SU-DHL-6 (cell line): ENCODE data around the gene MYO5C.

ENCODE experiments used
- EZH2phosphoT487 ChIP-seq: fragments of 200-600 bp; sonication (generic), shearing (Covaris generic); conservative IDR thresholded peaks from 2 replicates; pipeline ENCODE4 v1.6.1; 2018; ENCODE audit warnings: mild to moderate bottlenecking, antibody characterized with exemption, low read length, moderate library complexity, mixed read lengths
- TF ChIP-seq, protein P1 (sequence below): fragments of 200-600 bp; sonication (generic); IDR thresholded peaks from one replicate; pipeline ENCODE4 v1.5.1; 2017; ENCODE audit warnings: antibody characterized with exemption, mild to moderate bottlenecking, low read length, moderate library complexity; ENCODE audit not compliant: insufficient read depth, poor library complexity, severe bottlenecking

DNA sequence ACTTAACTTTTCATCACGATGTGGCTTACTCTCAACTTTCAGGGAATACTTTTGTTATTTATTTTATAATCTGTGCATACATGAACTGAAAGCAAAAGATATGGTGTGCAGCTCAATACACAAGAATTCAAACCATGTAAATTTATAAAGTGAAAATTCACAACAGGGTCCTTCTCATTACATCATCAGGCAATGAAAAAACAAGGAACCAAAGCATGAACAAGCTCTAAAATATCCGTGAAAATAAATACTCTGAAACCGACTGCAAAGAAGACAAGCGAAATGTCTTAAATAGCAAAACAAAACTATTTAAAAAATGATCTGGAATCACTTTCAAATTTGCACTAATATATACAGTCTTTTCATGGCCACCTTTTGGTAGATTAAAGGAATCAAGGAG is 133.3 kb downstream of the MYO5C start:
- TF ChIP-seq, protein P1, sequence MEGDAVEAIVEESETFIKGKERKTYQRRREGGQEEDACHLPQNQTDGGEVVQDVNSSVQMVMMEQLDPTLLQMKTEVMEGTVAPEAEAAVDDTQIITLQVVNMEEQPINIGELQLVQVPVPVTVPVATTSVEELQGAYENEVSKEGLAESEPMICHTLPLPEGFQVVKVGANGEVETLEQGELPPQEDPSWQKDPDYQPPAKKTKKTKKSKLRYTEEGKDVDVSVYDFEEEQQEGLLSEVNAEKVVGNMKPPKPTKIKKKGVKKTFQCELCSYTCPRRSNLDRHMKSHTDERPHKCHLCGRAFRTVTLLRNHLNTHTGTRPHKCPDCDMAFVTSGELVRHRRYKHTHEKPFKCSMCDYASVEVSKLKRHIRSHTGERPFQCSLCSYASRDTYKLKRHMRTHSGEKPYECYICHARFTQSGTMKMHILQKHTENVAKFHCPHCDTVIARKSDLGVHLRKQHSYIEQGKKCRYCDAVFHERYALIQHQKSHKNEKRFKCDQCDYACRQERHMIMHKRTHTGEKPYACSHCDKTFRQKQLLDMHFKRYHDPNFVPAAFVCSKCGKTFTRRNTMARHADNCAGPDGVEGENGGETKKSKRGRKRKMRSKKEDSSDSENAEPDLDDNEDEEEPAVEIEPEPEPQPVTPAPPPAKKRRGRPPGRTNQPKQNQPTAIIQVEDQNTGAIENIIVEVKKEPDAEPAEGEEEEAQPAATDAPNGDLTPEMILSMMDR, result no peak
- TF ChIP-seq EZH2phosphoT487, result no peak
